Natural killer cell (primary cell): Measurements from ENCODE around the gene ANKH. TPM values are rescaled to one million over a fixed set of nuclear protein-coding genes. Genes with fewer than 3 reads are reported as not detected.

Experiments
- ATAC-seq, 3 donors: fragments of 150-1000 bp in 2 of 3; fragments of 200-7000 bp in 1 of 3; cut with Tn5 transposase; 1 replicate in 1 of 3; 2 replicates in 2 of 3; pipeline ENCODE4 v1.10.0; 2021; ENCODE audit warnings: mild to moderate bottlenecking in 2 of 3, moderate library complexity in 2 of 3
- DNase-seq, 2 donors: peaks; one replicate each; pipeline versions ENCODE4 v3.0.0 to v3.0.0-alpha.2; 2013 to 2021; ENCODE audit warnings: mixed read lengths in 1 of 2
- H3K27ac ChIP-seq: one replicate; pipeline ENCODE4 v1.5.1; 2013; ENCODE audit warnings: mild to moderate bottlenecking, low read length
- H3K27me3 ChIP-seq: one replicate; pipeline ENCODE4 v1.6.1; 2013; ENCODE audit warnings: low read length; ENCODE audit not compliant: control insufficient read depth, insufficient read depth
- H3K36me3 ChIP-seq: one replicate; pipeline ENCODE4 v1.6.1; 2013; ENCODE audit warnings: low read length; ENCODE audit not compliant: control insufficient read depth, insufficient read depth
- H3K4me1 ChIP-seq: one replicate; pipeline ENCODE4 v1.6.1; 2013; ENCODE audit warnings: low read length; ENCODE audit not compliant: control insufficient read depth, insufficient read depth
- H3K4me3 ChIP-seq: one replicate; pipeline ENCODE4 v1.5.1; 2013; ENCODE audit warnings: low read length
- H3K9me3 ChIP-seq: one replicate; pipeline ENCODE4 v1.6.1; 2013; ENCODE audit warnings: low read length; ENCODE audit not compliant: control insufficient read depth, insufficient read depth
- H3K27ac Mint-ChIP-seq, 2 donors: one replicate each; pipeline ENCODE4 v1.8.0; 2022; ENCODE audit warnings: mild to moderate bottlenecking in 2 of 2, mixed read lengths in 2 of 2, moderate library complexity in 1 of 2
- H3K27me3 Mint-ChIP-seq, 2 donors: one replicate each; pipeline ENCODE4 v1.8.0; 2022; ENCODE audit warnings: low read depth in 2 of 2, mixed read lengths in 2 of 2
- H3K36me3 Mint-ChIP-seq: one replicate; pipeline ENCODE4 v1.8.0; 2022; ENCODE audit warnings: mixed read lengths
- H3K4me1 Mint-ChIP-seq, 2 donors: one replicate each; pipeline ENCODE4 v1.8.0; 2022; ENCODE audit warnings: mixed read lengths in 2 of 2
- H3K4me3 Mint-ChIP-seq: one replicate; pipeline ENCODE4 v1.8.0; 2022; ENCODE audit warnings: mild to moderate bottlenecking, moderate library complexity, mixed read lengths
- H3K9me3 Mint-ChIP-seq, 2 donors: one replicate each; pipeline ENCODE4 v1.8.0; 2022; ENCODE audit warnings: mixed read lengths in 2 of 2
- WGBS: methylation state at CpG from one replicate; pipeline ENCODE4 v1.1.7; 2013; ENCODE audit warnings: missing lambda C conversion rate; ENCODE audit not compliant: insufficient coverage; 5-methylcytosine and 5-hydroxymethylcytosine counted together
- intact Hi-C: fragments of 100-400 bp; cut with micrococcal nuclease; formaldehyde crosslinking; loops from one replicate; pipeline ENCODE4 v1.14.2; 2022
- total RNA-seq, 4 donors: library from RNA; stranded (reverse); fragments of 120-200 nt in 1 of 4; gene quantifications; one replicate each; pipeline versions ENCODE4 v1.2.3 to v1.2.4, GENCODE V29; 2013 to 2022
- TF ChIP-seq, protein P1 (sequence below): fragments of 200-600 bp; IDR thresholded peaks from one replicate; pipeline ENCODE4 v1.8.0; 2022; ENCODE audit warnings: antibody characterized with exemption

The ANKH gene
- total RNA-seq, 3 donors from 2014 or later (not counting 1 experiment from before 2014, with no cell fraction given) = 52.9 to 78.0 (median 63.8) TPM

DNA sequence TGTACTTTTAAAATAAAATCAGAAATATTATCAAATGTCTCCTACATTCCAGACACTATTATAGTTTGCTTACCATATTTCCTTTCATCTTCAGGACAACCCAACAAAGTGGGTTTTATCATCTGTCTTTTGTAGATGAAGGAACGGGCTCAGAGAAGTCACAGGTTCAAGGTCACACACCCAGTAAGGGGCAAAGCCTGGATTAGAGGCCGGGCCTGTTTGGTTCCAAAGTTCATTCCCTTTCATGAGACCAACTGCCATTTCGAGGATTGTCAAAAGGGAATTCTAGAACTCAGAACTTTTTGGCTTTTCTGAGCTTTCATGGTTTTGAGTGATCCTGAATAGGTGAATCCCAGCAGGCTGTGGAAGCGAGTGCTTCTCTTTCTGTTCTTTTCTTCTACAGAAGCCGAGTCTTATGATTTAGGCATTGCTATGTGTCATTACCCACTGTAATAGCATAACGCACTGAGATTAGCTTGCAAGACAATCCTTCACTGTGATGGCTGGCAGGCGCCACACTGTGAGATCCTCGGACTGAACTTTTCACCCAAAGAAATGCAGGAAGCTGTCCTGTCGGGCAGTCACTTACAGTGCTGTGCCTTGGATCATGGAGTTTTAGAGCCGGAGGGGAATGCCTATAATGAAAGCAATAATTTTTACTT, 43.8 kb upstream of the ANKH start:
- TF ChIP-seq, protein P1, sequence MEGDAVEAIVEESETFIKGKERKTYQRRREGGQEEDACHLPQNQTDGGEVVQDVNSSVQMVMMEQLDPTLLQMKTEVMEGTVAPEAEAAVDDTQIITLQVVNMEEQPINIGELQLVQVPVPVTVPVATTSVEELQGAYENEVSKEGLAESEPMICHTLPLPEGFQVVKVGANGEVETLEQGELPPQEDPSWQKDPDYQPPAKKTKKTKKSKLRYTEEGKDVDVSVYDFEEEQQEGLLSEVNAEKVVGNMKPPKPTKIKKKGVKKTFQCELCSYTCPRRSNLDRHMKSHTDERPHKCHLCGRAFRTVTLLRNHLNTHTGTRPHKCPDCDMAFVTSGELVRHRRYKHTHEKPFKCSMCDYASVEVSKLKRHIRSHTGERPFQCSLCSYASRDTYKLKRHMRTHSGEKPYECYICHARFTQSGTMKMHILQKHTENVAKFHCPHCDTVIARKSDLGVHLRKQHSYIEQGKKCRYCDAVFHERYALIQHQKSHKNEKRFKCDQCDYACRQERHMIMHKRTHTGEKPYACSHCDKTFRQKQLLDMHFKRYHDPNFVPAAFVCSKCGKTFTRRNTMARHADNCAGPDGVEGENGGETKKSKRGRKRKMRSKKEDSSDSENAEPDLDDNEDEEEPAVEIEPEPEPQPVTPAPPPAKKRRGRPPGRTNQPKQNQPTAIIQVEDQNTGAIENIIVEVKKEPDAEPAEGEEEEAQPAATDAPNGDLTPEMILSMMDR = no peak
- Histone ChIP-seq H3K4me3 (no peak overlapping the region), H3K9me3 (no peaks in the 10 kb centered on the region), H3K27me3 (no peaks in the 10 kb centered on the region), H3K36me3 (no peaks in the 10 kb centered on the region), H3K27ac (no peak overlapping the region), H3K4me1 (no peaks in the 10 kb centered on the region)
- Mint-ChIP-seq H3K9me3 (no peaks in the 10 kb centered on the region), H3K27ac (no peak overlapping the region), H3K27me3 (peaks cover 3 to 8% of the 10 kb centered on the region in 2 donors), H3K4me1 (no peaks in the 10 kb centered on the region), H3K4me3 (no peak overlapping the region), H3K36me3 (no peaks in the 10 kb centered on the region)
- ATAC-seq (no peak), DNase-seq (no peak)
- intact Hi-C loops = no loop called here
- WGBS = 92% methylated on average over 10 of the region's 10 CpGs

GRCh38 chr5:14914623-14915260, 43.2 kb upstream of the ANKH start:
- ATAC-seq (no peak), DNase-seq (no peak)
- Mint-ChIP-seq H3K9me3 (no peaks in the 10 kb centered on the region), H3K4me1 (no peaks in the 10 kb centered on the region), H3K27ac (no peak overlapping the region), H3K4me3 (no peak overlapping the region), H3K36me3 (no peaks in the 10 kb centered on the region), H3K27me3 (peaks cover 3 to 8% of the 10 kb centered on the region in 2 donors)
- Histone ChIP-seq H3K4me3 (no peak overlapping the region), H3K27ac (no peak overlapping the region), H3K36me3 (no peaks in the 10 kb centered on the region), H3K9me3 (no peaks in the 10 kb centered on the region), H3K4me1 (no peaks in the 10 kb centered on the region), H3K27me3 (no peaks in the 10 kb centered on the region)
- 94% methylated on average over 7 of the region's 8 CpGs for WGBS
- intact Hi-C loops = no loop called here
- TF ChIP-seq, protein P1 = no peak

- Mint-ChIP-seq H3K9me3 (no peaks in the 10 kb centered on the region), H3K27ac (no peak overlapping the region), H3K4me3 (no peak overlapping the region), H3K36me3 (no peaks in the 10 kb centered on the region), H3K27me3 (peaks cover 3 to 8% of the 10 kb centered on the region in 2 donors), H3K4me1 (no peaks in the 10 kb centered on the region)
- TF ChIP-seq, protein P1 = no peak
- no peaks in the 10 kb centered on the region for H3K36me3 ChIP-seq
- no peaks in the 10 kb centered on the region for H3K4me1 ChIP-seq
- no peak overlapping the region for H3K4me3 ChIP-seq
- intact Hi-C loops = no loop called here
- no peak overlapping the region for H3K27ac ChIP-seq
- WGBS = 93% methylated on average over 7 of the region's 7 CpGs
- H3K9me3 ChIP-seq = no peaks in the 10 kb centered on the region
- DNase-seq (no peak), ATAC-seq (no peak)
- no peaks in the 10 kb centered on the region for H3K27me3 ChIP-seq
Measured at GRCh38 chr5:14914193-14914592, 42.6 kb upstream of the ANKH start.
